Gastrocnemius medialis (tissue), 4 donors: Measurements from ENCODE around the gene ANKRD13B. TPM values are rescaled to one million over a fixed set of nuclear protein-coding genes. Genes with fewer than 3 reads are reported as not detected.

Experiments used
- ATAC-seq, 2 donors: fragments of 150-250 bp; one replicate each; pipeline ENCODE4 v1.9.1; 2016
- DNase-seq, 2 donors: peaks; one replicate each; pipeline ENCODE4 v3.0.0-alpha.2; 2019
- H3K27ac ChIP-seq, 4 donors: fragments of 200-600 bp; sonication (generic); 1 replicate in 1 of 4; 2 replicates in 3 of 4; pipeline ENCODE4 v1.5.1; 2016 to 2018; ENCODE audit warnings: mild to moderate bottlenecking in 2 of 4, moderate library complexity in 1 of 4
- H3K27me3 ChIP-seq, 3 donors: fragments of 200-600 bp; sonication (generic) in 2 of 3; 1 replicate in 1 of 3; 2 replicates in 2 of 3; pipeline versions ENCODE4 v1.5.1 to v1.6.0; 2016 to 2019; ENCODE audit warnings: mild to moderate bottlenecking in 1 of 3, moderate library complexity in 1 of 3
- H3K36me3 ChIP-seq, 2 donors: fragments of 200-600 bp; sonication (generic) in 1 of 2; one replicate each; pipeline ENCODE4 v1.5.1; 2017 to 2018
- H3K4me1 ChIP-seq, 2 donors: fragments of 200-600 bp; sonication (generic) in 1 of 2; one replicate each; pipeline ENCODE4 v1.5.1; 2016 to 2017; ENCODE audit warnings: mild to moderate bottlenecking in 2 of 2
- H3K4me3 ChIP-seq, 4 donors: fragments of 200-600 bp; sonication (generic) in 3 of 4; 1 replicate in 1 of 4; 2 replicates in 3 of 4; pipeline ENCODE4 v1.5.1; 2016 to 2019; ENCODE audit warnings: mild to moderate bottlenecking in 2 of 4
- H3K9me3 ChIP-seq, 3 donors: fragments of 200-600 bp; sonication (generic) in 2 of 3; 1 replicate in 1 of 3; 2 replicates in 2 of 3; pipeline ENCODE4 v1.5.1; 2016 to 2019
- CTCF ChIP-seq, 5 experiments: fragments of 450-650 bp in 3 of 5; fragments of 200-600 bp in 2 of 5; sonication (generic) in 2 of 5; IDR thresholded peaks in 4 of 5; conservative IDR thresholded peaks in 1 of 5; 1 replicate in 4 of 5; 2 replicates in 1 of 5; pipeline ENCODE4 v1.5.1; 2016 to 2019; ENCODE audit warnings: antibody characterized with exemption in 5 of 5, mild to moderate bottlenecking in 3 of 5, moderate library complexity in 3 of 5
- POLR2A ChIP-seq, 2 donors: fragments of 450-650 bp; IDR thresholded peaks; one replicate each; pipeline ENCODE4 v1.6.1; 2017; ENCODE audit warnings: antibody characterized with exemption in 2 of 2, mild to moderate bottlenecking in 2 of 2, moderate library complexity in 2 of 2
- in situ Hi-C, 4 donors: fragments of 200-750 bp; cut with MboI; loops; one replicate each; pipeline versions ENCODE4 v1.15.0 to v1.8.0; 2017; ENCODE audit warnings: low sequenced_read_pairs in 4 of 4
- intact Hi-C: fragments of 100-400 bp; cut with DNase I; formaldehyde crosslinking; loops from one replicate; pipeline ENCODE4 v1.15.1; 2023; ENCODE audit warnings: low total_unique reads
- total RNA-seq, 4 donors: library from RNA; depleted of rRNA; stranded (reverse); fragments of >200 nt; gene quantifications; one replicate each; pipeline versions ENCODE4 v1.1.0 to v1.2.3, GENCODE V29; 2016

The ANKRD13B gene
- total RNA-seq, 4 donors from 2014 or later, result 8.2 to 11.5 (median 9.2) TPM

- in situ Hi-C loops, result loop anchor here in 2 of 4 donors (10.0 to 25.0 kb wide), 2 partner anchors 208 to 361 kb away; partner anchors contain the start of genes EFCAB5 (in 1 of the 2) and SSH2 (in 1 of the 2)
- intact Hi-C loops, result no loop called here
- H3K36me3 ChIP-seq, result peaks cover 0 to 67% of the 10 kb centered on the region in 2 donors
Observed at GRCh38 chr17:29576214-29577000, 16.5 kb upstream of the ANKRD13B start.

GRCh38 chr17:29577001-29577370 is 15.9 kb upstream of the ANKRD13B start:
- no peaks in the 10 kb centered on the region for H3K27me3 ChIP-seq
- H3K27ac ChIP-seq, result no peak overlapping the region
- H3K4me1 ChIP-seq, result peaks cover 5 to 6% of the 10 kb centered on the region in 2 donors
- no peaks in the 10 kb centered on the region for H3K9me3 ChIP-seq
- in situ Hi-C loops (loop anchor here in 2 of 4 donors (10.0 to 25.0 kb wide), 2 partner anchors 208 to 360 kb away; partner anchors contain the start of genes EFCAB5 (in 1 of the 2) and SSH2 (in 1 of the 2)), intact Hi-C loops (no loop called here)
- H3K36me3 ChIP-seq, result peaks cover 0 to 72% of the 10 kb centered on the region in 2 donors
- ATAC-seq, result no peak
- no peak for DNase-seq
- no peak overlapping the region for H3K4me3 ChIP-seq
- no peak for TF ChIP-seq POLR2A (IDR thresholded peaks at IDR 0.05)
- TF ChIP-seq CTCF (IDR thresholded peaks at IDR 0.05 in 4 of 5, conservative IDR thresholded peaks at IDR 0.05 in 1 of 5), result no peak

More at GRCh38 chr17:29576214-29577000, 16.5 kb upstream of the ANKRD13B start:
- DNase-seq (no peak), ATAC-seq (no peak)
- Histone ChIP-seq H3K27me3 (no peaks in the 10 kb centered on the region), H3K27ac (no peak overlapping the region), H3K4me1 (peaks cover 5 to 7% of the 10 kb centered on the region in 2 donors), H3K4me3 (no peak overlapping the region), H3K9me3 (no peaks in the 10 kb centered on the region)
- no peak for TF ChIP-seq POLR2A (IDR thresholded peaks at IDR 0.05)
- no peak for TF ChIP-seq CTCF (IDR thresholded peaks at IDR 0.05 in 4 of 5, conservative IDR thresholded peaks at IDR 0.05 in 1 of 5)

GRCh38 chr17:29577385-29578211 is 15.3 kb upstream of the ANKRD13B start:
- intact Hi-C loops, result no loop called here
- in situ Hi-C loops, result loop anchor here in 2 of 4 donors (10.0 to 25.0 kb wide), 2 partner anchors 207 to 360 kb away; partner anchors contain the start of genes EFCAB5 (in 1 of the 2) and SSH2 (in 1 of the 2)
- Histone ChIP-seq H3K9me3 (no peaks in the 10 kb centered on the region), H3K27ac (no peak overlapping the region), H3K27me3 (no peaks in the 10 kb centered on the region), H3K36me3 (peaks cover 0 to 77% of the 10 kb centered on the region in 2 donors), H3K4me1 (peaks cover 3 to 11% of the 10 kb centered on the region in 2 donors), H3K4me3 (no peak overlapping the region)
- ATAC-seq (no peak), DNase-seq (peak in 1 of 2 donors; percentile 14)
- TF ChIP-seq POLR2A (IDR thresholded peaks at IDR 0.05) (no peak), CTCF (IDR thresholded peaks at IDR 0.05 in 4 of 5, conservative IDR thresholded peaks at IDR 0.05 in 1 of 5) (no peak)

- Histone ChIP-seq H3K27ac (no peak overlapping the region), H3K36me3 (peaks cover 0 to 82% of the 10 kb centered on the region in 2 donors), H3K4me3 (no peak overlapping the region), H3K27me3 (no peaks in the 10 kb centered on the region), H3K9me3 (no peaks in the 10 kb centered on the region), H3K4me1 (peaks cover 13 to 15% of the 10 kb centered on the region in 2 donors)
- TF ChIP-seq CTCF (IDR thresholded peaks at IDR 0.05 in 4 of 5, conservative IDR thresholded peaks at IDR 0.05 in 1 of 5) (no peak), POLR2A (IDR thresholded peaks at IDR 0.05) (no peak)
- ATAC-seq, result no peak
- in situ Hi-C loops (loop anchor here in 2 of 4 donors (10.0 to 25.0 kb wide), 2 partner anchors 206 to 358 kb away; partner anchors contain the start of genes EFCAB5 (in 1 of the 2) and SSH2 (in 1 of the 2)), intact Hi-C loops (no loop called here)
- DNase-seq, result no peak
Observed at GRCh38 chr17:29578626-29579485, 14.1 kb upstream of the ANKRD13B start.
